Brain microvascular endothelial cell (primary cell): ENCODE data around the gene GRXCR2.
A peak's percentile ranks its signal among the peaks of the same experiment; 100 is the strongest.

Experiments
- DNase-seq: peaks from one replicate; pipeline ENCODE4 v3.0.0-alpha.2; 2020
- H3K27ac ChIP-seq: fragments of 250-450 bp; sonication (Bioruptor Pico); 2 replicates; pipeline ENCODE4 v1.5.1; 2020; ENCODE audit warnings: mild to moderate bottlenecking, moderate library complexity
- H3K27me3 ChIP-seq: fragments of 250-450 bp; sonication (Bioruptor Pico); replicated peaks from 2 replicates; pipeline ENCODE4 v1.5.1; 2020; ENCODE audit warnings: mild to moderate bottlenecking
- H3K36me3 ChIP-seq: fragments of 250-450 bp; sonication (Bioruptor Pico); replicated peaks from 2 replicates; pipeline ENCODE4 v1.5.1; 2020; ENCODE audit warnings: mild to moderate bottlenecking
- H3K4me3 ChIP-seq: 2 replicates; pipeline ENCODE4 v1.5.1; 2011; ENCODE audit warnings: low read depth, mild to moderate bottlenecking, control low read depth, low read length, moderate library complexity
- in situ Hi-C: cut with HindIII; loops from 2 replicates; pipeline ENCODE4 v1.10.0; 2017; ENCODE audit warnings: low sequenced_read_pairs, low pct_ligation_motif_present
- TF ChIP-seq, protein P1 (sequence below): IDR thresholded peaks from 2 replicates; pipeline ENCODE4 v1.5.1; 2011; ENCODE audit warnings: low read depth, mild to moderate bottlenecking, moderate library complexity, low read length, control low read depth, inconsistent platforms; ENCODE audit errors: missing control alignments

Gene GRXCR2

DNA sequence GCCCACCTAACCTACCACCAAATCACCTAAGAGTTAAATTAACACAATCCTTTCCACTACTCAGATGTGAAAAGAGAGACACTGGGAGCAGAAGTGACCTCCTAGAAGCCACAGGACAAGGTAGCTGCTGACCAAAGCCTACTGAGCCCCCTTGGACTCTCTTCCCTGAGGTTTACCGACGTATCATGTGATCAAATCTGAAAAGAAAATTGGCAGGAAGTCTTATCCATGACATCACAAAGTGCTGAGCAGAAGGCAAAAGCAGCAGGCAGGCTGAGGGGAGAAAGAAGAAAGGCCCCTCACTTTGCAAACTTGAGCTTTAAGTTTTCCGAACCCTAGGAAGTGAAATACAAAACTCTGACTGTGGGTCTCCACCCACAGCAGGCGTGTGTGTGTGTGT is 48.8 kb downstream of the GRXCR2 start:
- Histone ChIP-seq H3K36me3 (no peaks in the 10 kb centered on the region), H3K27me3 (no peaks in the 10 kb centered on the region), H3K27ac (no peak overlapping the region), H3K4me3 (no peak overlapping the region)
- DNase-seq = no peak
- in situ Hi-C loops = no loop called here
- TF ChIP-seq, protein P1, sequence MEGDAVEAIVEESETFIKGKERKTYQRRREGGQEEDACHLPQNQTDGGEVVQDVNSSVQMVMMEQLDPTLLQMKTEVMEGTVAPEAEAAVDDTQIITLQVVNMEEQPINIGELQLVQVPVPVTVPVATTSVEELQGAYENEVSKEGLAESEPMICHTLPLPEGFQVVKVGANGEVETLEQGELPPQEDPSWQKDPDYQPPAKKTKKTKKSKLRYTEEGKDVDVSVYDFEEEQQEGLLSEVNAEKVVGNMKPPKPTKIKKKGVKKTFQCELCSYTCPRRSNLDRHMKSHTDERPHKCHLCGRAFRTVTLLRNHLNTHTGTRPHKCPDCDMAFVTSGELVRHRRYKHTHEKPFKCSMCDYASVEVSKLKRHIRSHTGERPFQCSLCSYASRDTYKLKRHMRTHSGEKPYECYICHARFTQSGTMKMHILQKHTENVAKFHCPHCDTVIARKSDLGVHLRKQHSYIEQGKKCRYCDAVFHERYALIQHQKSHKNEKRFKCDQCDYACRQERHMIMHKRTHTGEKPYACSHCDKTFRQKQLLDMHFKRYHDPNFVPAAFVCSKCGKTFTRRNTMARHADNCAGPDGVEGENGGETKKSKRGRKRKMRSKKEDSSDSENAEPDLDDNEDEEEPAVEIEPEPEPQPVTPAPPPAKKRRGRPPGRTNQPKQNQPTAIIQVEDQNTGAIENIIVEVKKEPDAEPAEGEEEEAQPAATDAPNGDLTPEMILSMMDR = no peak

DNA sequence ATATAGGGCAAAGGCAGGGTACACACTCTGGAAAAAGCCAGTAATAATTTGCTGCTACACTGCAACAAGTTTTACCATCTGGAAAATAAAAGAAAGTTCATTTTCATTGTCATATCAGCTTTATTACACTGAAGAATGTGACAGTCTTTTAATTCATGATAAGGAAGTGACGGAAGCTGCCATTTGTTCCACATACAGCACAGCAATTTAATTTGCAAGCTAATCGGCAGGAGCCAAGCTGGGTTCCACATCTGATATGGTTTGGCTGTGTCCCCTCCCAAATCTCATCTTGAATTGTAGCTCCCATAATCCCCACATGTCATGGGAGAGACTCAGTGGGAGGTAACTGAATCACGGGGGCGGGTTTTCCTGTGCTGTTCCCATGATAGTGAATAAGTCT is 54.2 kb downstream of the GRXCR2 start:
- in situ Hi-C loops = no loop called here
- no peak for DNase-seq
- H3K36me3 ChIP-seq = no peaks in the 10 kb centered on the region
- no peaks in the 10 kb centered on the region for H3K27me3 ChIP-seq
- TF ChIP-seq, protein P1 = no peak
- H3K4me3 ChIP-seq = no peak overlapping the region
- H3K27ac ChIP-seq = no peak overlapping the region

DNA sequence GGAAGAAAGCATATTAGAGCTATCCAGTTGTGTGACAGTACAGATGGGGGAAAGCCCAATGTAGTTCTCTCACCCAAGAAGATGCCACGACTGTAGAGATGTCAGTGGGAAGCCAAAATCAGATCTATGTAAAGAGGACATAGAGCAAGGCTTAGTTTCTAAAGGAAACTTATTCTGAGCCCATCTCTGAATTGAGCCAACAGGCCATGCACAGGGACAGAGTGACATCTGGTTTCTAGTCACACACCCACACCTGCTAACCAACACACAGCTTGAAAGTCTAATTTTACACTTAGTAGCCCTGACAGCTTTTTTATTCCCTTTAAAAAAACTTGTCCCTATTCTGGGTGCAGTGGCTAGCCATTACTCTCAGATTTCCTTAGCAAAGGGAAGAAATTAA is 59.9 kb downstream of the GRXCR2 start:
- H3K4me3 ChIP-seq = no peak overlapping the region
- TF ChIP-seq, protein P1 = no peak

DNA sequence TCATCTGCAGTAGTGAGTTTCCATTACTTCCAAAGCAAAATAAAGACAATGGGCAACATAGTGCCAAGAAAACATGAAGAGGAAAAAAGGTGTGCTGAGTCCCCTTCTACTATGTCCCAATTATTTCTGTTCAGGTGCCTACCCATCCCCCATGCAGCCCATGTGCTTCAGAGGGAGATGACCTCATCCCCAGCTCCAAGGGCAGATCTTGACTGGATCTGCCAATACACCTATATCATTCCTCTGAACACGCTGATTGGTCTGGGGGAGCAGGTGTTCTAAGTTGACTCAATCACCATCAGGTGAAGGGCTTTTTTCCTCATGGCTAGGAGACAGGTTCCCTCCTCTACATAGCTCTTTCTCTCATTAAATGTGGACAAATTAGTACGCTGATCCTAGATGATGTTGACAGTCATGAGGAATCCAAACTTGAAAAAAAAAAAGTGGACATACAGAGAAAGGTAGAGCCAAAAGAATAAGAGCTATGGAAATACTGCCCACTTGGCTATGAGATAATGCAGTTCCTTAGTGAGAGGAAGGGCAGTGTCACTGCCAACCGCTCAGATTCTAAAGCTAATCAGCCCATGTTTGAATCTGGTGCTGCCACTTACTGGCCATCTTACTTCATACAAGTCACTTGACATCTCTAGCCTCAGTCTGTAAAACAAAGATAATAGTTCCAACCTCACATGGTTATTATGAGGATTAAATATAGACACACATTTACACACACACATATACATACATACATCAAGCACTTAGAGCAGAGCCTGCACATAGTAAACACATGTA is 60.8 kb downstream of the GRXCR2 start:
- H3K4me3 ChIP-seq = no peak overlapping the region

More for the DNA sequence above, 59.9 kb downstream of the GRXCR2 start:
- no peak for DNase-seq
- Histone ChIP-seq H3K27ac (no peak overlapping the region), H3K36me3 (no peaks in the 10 kb centered on the region), H3K27me3 (no peaks in the 10 kb centered on the region)
- in situ Hi-C loops = no loop called here

More for the DNA sequence above, 60.8 kb downstream of the GRXCR2 start:
- in situ Hi-C loops = no loop called here
- Histone ChIP-seq H3K36me3 (no peaks in the 10 kb centered on the region), H3K27me3 (no peaks in the 10 kb centered on the region), H3K27ac (no peak overlapping the region)
- TF ChIP-seq, protein P1 = peak; percentile 54
- DNase-seq = peak; percentile 53
